PC-9 (cell line): Measurements from ENCODE around the gene LYST.

ENCODE experiments used
- EZH2 ChIP-seq: fragments of 200-600 bp; sonication (generic); IDR thresholded peaks from 2 replicates; pipeline ENCODE4 v1.8.0; 2017; ENCODE audit warnings: antibody characterized with exemption, low read depth
- TF ChIP-seq, protein P1 (sequence below): fragments of 200-600 bp; sonication (generic); conservative IDR thresholded peaks from 2 replicates; pipeline ENCODE4 v1.6.1; 2017; ENCODE audit warnings: mixed run types, antibody characterized with exemption, mild to moderate bottlenecking, moderate library complexity

GRCh38 chr1:235907897-235908240, 41.2 kb upstream of the LYST start:
- TF ChIP-seq, protein P1, sequence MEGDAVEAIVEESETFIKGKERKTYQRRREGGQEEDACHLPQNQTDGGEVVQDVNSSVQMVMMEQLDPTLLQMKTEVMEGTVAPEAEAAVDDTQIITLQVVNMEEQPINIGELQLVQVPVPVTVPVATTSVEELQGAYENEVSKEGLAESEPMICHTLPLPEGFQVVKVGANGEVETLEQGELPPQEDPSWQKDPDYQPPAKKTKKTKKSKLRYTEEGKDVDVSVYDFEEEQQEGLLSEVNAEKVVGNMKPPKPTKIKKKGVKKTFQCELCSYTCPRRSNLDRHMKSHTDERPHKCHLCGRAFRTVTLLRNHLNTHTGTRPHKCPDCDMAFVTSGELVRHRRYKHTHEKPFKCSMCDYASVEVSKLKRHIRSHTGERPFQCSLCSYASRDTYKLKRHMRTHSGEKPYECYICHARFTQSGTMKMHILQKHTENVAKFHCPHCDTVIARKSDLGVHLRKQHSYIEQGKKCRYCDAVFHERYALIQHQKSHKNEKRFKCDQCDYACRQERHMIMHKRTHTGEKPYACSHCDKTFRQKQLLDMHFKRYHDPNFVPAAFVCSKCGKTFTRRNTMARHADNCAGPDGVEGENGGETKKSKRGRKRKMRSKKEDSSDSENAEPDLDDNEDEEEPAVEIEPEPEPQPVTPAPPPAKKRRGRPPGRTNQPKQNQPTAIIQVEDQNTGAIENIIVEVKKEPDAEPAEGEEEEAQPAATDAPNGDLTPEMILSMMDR, result no peak
- TF ChIP-seq EZH2, result no peak
